HCT116 (cell line): ENCODE measurements around the gene CCNYL1.

Experiments used
- CBX3 ChIP-seq: IDR thresholded peaks from 2 replicates; pipeline ENCODE4 v1.6.1; 2012; ENCODE audit warnings: low read depth
- POLR2A ChIP-seq: IDR thresholded peaks from 2 replicates; pipeline ENCODE4 v1.7.0; 2011; ENCODE audit warnings: borderline replicate concordance; ENCODE audit not compliant: insufficient read depth, insufficient read length; ENCODE audit errors: extremely low read depth
- SIN3A ChIP-seq: IDR thresholded peaks from 2 replicates; pipeline ENCODE4 v1.6.1; 2012; ENCODE audit warnings: low read depth
- SP1 ChIP-seq: IDR thresholded peaks from 2 replicates; pipeline ENCODE4 v1.6.1; 2012; ENCODE audit warnings: low read depth
- SRF ChIP-seq: IDR thresholded peaks from 2 replicates; pipeline ENCODE4 v1.6.1; 2012; ENCODE audit warnings: low read depth
- TF ChIP-seq, protein P1 (sequence below), 3 experiments: fragments of 200-600 bp in 1 of 3; sonication (generic) in 1 of 3; IDR thresholded peaks in 2 of 3; conservative IDR thresholded peaks in 1 of 3; 2 replicates each; pipeline ENCODE4 v1.5.1; 2012 to 2017; ENCODE audit warnings: low read depth in 2 of 3, low read length in 2 of 3, antibody characterized with exemption in 1 of 3, borderline replicate concordance in 1 of 3, control low read depth in 1 of 3, mild to moderate bottlenecking in 1 of 3, mixed read lengths in 1 of 3, mixed run types in 1 of 3, moderate library complexity in 1 of 3; ENCODE audit not compliant: insufficient read depth in 1 of 3
- TF ChIP-seq, protein P2 (sequence below): IDR thresholded peaks from 2 replicates; pipeline ENCODE4 v1.6.1; 2012
- TF ChIP-seq, protein P3 (sequence below): IDR thresholded peaks from 2 replicates; pipeline ENCODE4 v1.6.1; 2012; ENCODE audit warnings: low read depth

DNA sequence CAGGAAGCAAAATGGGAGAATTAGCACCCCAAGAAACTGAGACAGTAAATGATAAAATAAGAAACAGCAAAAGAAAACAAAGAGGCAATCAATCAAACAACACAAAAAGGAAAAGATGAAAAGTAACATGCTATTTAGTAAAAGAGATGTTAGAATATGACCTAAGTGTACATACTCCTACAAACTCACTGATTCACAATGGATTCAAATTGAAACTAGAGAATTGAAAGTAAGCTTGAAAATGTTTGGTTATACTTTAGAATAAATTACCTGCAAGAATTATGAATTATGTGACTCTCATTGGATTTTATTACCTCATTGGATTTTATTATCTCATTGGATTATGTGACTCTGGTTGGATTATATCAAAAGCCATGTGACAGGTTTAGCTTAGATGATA, 22.8 kb upstream of the CCNYL1 start:
- TF ChIP-seq, protein P1, sequence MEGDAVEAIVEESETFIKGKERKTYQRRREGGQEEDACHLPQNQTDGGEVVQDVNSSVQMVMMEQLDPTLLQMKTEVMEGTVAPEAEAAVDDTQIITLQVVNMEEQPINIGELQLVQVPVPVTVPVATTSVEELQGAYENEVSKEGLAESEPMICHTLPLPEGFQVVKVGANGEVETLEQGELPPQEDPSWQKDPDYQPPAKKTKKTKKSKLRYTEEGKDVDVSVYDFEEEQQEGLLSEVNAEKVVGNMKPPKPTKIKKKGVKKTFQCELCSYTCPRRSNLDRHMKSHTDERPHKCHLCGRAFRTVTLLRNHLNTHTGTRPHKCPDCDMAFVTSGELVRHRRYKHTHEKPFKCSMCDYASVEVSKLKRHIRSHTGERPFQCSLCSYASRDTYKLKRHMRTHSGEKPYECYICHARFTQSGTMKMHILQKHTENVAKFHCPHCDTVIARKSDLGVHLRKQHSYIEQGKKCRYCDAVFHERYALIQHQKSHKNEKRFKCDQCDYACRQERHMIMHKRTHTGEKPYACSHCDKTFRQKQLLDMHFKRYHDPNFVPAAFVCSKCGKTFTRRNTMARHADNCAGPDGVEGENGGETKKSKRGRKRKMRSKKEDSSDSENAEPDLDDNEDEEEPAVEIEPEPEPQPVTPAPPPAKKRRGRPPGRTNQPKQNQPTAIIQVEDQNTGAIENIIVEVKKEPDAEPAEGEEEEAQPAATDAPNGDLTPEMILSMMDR (IDR thresholded peaks at IDR 0.05 in 2 of 3, conservative IDR thresholded peaks at IDR 0.05 in 1 of 3; ENCODE audit: borderline replicate concordance in 1 of 3, insufficient read depth in 1 of 3, low read depth in 2 of 3, low read length in 2 of 3): no peak
- TF ChIP-seq POLR2A: no peak
- TF ChIP-seq, protein P2, sequence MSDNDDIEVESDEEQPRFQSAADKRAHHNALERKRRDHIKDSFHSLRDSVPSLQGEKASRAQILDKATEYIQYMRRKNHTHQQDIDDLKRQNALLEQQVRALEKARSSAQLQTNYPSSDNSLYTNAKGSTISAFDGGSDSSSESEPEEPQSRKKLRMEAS: no peak
- no peak for TF ChIP-seq SIN3A
- TF ChIP-seq CBX3: no peak
- no peak for TF ChIP-seq SRF
- no peak for TF ChIP-seq SP1
- TF ChIP-seq, protein P3, sequence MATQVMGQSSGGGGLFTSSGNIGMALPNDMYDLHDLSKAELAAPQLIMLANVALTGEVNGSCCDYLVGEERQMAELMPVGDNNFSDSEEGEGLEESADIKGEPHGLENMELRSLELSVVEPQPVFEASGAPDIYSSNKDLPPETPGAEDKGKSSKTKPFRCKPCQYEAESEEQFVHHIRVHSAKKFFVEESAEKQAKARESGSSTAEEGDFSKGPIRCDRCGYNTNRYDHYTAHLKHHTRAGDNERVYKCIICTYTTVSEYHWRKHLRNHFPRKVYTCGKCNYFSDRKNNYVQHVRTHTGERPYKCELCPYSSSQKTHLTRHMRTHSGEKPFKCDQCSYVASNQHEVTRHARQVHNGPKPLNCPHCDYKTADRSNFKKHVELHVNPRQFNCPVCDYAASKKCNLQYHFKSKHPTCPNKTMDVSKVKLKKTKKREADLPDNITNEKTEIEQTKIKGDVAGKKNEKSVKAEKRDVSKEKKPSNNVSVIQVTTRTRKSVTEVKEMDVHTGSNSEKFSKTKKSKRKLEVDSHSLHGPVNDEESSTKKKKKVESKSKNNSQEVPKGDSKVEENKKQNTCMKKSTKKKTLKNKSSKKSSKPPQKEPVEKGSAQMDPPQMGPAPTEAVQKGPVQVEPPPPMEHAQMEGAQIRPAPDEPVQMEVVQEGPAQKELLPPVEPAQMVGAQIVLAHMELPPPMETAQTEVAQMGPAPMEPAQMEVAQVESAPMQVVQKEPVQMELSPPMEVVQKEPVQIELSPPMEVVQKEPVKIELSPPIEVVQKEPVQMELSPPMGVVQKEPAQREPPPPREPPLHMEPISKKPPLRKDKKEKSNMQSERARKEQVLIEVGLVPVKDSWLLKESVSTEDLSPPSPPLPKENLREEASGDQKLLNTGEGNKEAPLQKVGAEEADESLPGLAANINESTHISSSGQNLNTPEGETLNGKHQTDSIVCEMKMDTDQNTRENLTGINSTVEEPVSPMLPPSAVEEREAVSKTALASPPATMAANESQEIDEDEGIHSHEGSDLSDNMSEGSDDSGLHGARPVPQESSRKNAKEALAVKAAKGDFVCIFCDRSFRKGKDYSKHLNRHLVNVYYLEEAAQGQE: no peak
